KOPT-K1 (cell line): Measurements from ENCODE around the gene STEAP1B.
"Not testable (repeated sequence)": the region's sequence is repeated elsewhere in the genome, so short reads cannot be mapped to it uniquely, and the experiment has no call there.

ENCODE experiments used
- H3K27ac ChIP-seq: fragments of 200-600 bp; sonication (generic); 2 replicates; pipeline ENCODE4 v1.5.1; 2016; ENCODE audit warnings: antibody characterized with exemption, mild to moderate bottlenecking, low read depth, low read length; ENCODE audit not compliant: poor library complexity, severe bottlenecking
- H3K36me3 ChIP-seq: fragments of 200-600 bp; sonication (generic); 2 replicates; pipeline ENCODE4 v1.5.1; 2017; ENCODE audit warnings: antibody characterized with exemption, mild to moderate bottlenecking, low read length, moderate library complexity; ENCODE audit not compliant: insufficient read depth
- H3K9me3 ChIP-seq: fragments of 200-600 bp; sonication (generic); 2 replicates; pipeline ENCODE4 v1.5.1; 2017; ENCODE audit warnings: antibody characterized with exemption, low read length, mild to moderate bottlenecking; ENCODE audit not compliant: insufficient read depth, poor library complexity, severe bottlenecking

STEAP1B gene

DNA sequence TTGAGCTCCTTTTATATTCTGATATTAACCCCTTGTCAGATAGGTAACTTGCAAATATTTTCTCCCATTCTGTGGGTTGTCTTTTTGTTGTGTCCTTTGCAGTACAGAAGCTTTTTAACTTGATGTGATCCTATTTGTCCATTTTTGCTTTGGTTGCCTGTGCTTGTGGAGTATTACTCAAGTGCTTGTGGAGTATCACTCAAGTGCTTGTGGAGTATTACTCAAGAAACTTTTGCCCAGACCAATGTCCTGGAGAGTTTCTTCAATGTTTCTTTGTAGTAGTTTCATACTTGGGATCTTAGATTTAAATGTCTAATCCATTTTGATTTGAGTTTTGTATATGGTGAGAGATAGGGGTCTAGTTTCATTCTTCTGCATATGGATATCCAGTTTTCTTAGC lies 50.0 kb downstream of the STEAP1B start:
- H3K36me3 ChIP-seq, H3K9me3 ChIP-seq, H3K27ac ChIP-seq: not testable (repeated sequence)

DNA sequence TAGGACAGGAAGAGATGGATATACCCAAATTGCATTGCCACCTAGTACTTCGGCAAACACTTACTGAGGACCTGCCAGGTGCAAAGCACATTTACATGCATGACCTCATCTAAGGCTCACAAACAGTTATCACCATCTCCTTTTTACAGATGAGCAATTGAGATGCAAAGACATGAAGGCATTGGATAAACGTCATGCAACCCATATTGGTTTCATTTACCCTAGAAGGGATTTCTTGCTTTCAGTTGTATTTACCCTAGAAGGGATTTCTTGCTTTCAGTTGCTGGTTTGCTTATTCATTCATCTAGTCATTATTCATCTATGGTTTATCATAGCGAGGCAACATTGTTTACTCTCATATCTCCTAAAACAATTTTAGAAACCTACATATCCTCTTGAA lies 52.2 kb downstream of the STEAP1B start:
- Histone ChIP-seq H3K27ac (no peak overlapping the region), H3K9me3 (no peaks in the 10 kb centered on the region), H3K36me3 (no peaks in the 10 kb centered on the region)

DNA sequence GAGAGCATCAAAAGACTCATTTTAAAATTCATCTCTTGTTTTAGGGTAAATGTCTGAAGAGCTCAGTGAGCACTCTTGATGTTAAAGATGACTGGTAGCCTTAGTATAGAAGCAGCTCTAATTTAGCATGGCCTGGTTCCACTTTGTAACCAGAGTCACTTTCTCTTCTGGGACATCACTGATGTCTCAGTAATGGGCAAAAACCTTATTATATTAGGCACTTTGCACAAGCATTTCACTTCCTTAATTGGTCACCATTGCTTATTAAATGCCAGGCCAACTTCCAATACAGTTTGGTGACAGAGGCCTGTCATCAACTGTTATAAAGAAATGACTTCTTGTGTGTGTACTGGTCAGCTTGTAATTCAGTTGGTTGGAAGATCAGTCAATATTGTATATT lies 53.0 kb downstream of the STEAP1B start:
- no peak overlapping the region for H3K27ac ChIP-seq
- H3K36me3 ChIP-seq, result no peaks in the 10 kb centered on the region
- H3K9me3 ChIP-seq, result no peaks in the 10 kb centered on the region

DNA sequence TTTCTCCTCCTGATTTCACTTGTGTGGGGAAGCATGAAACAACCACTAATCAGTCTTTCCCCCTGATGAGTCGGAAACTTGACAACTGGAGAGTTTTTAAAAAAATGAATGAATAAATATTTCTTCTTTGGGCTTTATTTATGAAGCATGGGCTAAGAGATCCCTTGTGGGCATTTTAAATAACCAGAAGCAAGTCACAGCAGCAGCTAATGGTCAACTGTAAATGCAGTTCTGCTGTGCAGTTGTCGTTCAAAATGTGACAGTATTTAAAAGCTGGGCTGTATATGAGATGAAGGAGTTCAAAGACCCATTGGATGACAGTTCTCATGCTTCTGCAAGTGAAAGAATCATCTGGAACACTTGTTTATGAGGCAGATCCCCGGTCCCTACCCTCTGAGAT lies 54.1 kb downstream of the STEAP1B start:
- H3K36me3 ChIP-seq, result no peaks in the 10 kb centered on the region
- H3K9me3 ChIP-seq, result no peaks in the 10 kb centered on the region
- H3K27ac ChIP-seq, result peak overlapping the region; percentile 58

DNA sequence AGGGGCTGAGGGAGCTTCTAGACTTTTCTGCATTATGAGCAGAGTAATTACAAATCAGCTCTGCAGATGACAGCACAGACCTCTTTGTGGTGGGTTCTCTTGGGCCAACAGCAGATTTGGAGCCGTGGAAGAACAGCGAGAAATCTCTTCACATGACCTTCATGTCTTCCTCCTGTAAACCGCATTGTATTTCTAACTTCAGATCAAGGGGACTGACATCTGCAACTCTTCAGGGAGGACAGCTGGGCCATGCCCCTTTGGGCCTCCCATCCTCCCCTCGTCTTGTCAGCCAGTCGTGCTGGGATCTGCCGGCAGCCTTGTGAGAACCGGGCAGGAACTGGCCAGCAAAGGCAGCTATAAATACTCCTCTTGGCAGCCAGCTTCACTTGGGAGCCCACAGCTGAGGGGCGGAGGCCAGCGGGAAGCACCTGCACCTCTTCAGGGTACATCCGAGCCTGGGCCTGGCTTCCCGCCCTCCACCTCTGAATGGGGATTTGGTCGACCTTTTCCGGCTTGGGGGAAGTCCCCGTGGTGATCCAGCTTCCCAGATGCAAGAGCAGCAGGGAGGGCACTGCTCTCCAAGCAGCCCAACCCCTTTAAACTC lies 54.7 kb downstream of the STEAP1B start:
- no peaks in the 10 kb centered on the region for H3K9me3 ChIP-seq
- peak overlapping the region; percentile 58 for H3K27ac ChIP-seq
- no peaks in the 10 kb centered on the region for H3K36me3 ChIP-seq

DNA sequence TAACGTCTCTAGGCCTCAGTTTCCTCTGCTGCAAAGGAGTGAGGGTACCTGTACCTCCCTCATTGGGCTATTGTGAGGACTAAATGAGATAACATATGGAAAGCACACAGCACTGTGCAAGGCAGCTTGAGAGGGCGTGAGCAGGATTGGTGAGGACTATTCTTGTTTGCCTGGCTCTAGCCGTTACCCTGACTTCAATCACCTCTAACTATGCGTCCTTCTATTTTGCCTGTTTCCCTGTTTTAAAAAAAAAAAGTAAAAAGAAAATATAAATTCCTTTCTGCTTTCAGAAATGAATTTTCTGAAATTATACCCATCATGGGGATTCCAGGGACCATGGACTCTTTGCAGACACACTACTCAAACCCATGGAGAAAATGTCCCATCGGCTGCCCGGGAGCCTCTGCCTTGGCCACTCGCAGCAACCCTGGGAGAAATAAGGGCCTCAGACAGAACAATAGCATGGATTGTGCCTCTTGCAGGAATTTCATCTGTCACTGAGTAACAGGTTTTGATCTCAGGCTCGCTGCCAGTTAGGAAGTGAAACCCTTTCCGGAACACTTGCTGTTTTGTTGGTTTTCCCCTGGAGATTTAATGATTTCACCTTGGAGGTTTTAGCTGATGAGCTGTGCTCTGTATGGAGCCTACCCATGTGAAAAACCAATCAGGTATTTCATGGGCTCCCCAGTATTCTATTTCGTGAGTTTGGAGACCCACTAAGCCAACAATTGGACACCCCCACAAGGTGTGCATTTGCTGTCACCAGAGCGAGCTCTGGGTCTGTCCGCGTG lies 55.6 kb downstream of the STEAP1B start:
- H3K27ac ChIP-seq, result peak overlapping the region; percentile 58
- peaks cover 4% of the 10 kb centered on the region for H3K9me3 ChIP-seq
- H3K36me3 ChIP-seq, result no peaks in the 10 kb centered on the region

DNA sequence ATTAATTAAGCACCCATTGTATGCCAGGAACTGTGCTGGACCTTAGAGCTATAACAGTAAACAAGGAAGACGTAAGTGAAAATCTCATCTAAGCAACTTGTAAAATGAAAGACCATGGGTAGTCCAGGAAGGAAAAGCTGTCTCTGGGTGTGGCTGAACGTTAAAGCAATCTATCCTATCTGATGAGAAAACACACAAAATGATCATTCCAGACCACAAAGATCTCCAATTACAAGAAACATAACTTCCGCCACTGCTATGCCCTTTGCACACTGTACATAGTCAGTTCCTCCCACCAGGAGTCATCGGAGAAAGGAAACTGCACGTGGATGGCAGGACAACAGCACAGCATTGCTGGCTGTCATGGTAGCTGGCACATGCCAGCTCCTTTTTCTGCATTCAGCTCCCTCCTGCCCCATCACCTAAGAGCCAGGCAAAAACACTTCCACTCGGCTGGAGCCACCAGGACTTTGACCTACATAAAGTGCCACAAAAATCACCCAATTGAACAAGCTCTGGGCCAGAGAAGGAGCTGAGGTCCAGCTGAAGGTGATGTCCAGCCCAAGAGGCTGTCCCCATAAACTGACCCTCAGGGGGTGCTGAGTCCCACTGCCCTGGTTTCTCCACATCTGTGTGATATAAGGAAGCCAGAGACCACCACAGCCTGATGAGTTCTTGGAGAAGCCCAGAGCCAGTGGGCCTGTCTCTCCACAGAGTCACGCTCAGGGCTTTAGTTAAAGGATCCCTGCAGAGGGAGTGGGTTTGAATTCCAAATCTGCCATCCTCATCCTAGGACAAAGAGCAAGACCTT lies 56.4 kb downstream of the STEAP1B start:
- Histone ChIP-seq H3K27ac (no peak overlapping the region), H3K36me3 (no peaks in the 10 kb centered on the region), H3K9me3 (peaks cover 12% of the 10 kb centered on the region)

DNA sequence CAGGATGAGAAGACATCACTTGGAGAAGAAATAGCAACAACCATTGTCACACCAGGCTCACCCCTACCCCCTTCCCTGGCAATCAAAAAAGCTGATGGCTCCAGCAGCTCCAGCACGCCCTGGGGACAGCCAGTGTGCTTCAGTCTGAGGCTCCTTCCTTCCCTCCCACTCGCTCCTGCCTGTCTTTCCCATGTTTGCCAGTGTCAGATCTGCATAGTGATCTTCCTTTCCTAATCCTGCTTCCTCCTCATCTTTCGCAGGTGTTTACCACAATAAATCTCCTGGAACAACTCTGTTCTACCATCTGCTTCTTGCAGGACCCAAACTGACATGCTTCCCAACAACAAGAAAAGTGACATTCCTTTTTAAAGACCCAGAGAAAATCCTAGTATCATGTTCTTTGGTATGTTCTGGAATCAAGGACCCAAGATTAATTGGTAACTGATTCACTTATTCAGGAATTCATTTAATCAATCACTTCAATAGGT lies 57.1 kb downstream of the STEAP1B start:
- Histone ChIP-seq H3K36me3 (no peaks in the 10 kb centered on the region), H3K9me3 (peaks cover 15% of the 10 kb centered on the region), H3K27ac (no peak overlapping the region)

DNA sequence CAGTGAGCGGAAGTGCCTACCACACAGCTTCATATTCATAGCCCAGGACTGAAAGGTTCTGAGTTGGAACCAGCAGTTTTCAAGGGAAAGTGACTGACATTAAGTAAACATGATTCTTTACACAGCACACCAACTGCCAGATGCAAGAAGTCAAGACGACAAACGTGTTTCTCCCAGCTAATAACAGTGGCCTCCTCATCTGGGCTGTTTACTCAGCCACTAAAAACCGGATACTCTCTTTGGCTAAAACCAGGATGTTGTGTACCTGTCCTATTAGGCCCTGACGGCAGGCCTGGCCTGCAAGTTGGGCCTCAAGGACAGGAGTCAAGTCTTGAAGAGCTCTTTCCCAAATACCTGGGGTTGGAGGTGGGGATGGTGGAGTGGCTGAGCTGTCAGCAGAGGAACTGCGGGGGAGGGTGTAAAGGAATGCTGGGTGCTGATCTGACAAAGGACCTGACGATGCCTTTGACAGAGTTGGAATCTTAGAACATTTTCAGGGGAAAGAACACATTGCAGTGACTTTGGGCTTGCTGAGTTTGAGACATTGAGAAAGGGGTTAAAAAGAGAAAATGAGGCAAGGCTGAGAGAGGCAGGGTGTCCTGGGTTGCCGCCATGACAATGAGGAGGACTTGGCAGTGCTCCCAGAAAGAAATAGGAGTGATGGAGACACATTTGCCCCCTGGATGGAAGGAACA lies 57.7 kb downstream of the STEAP1B start:
- peaks cover 15% of the 10 kb centered on the region for H3K9me3 ChIP-seq
- no peaks in the 10 kb centered on the region for H3K36me3 ChIP-seq
- H3K27ac ChIP-seq, result no peak overlapping the region

DNA sequence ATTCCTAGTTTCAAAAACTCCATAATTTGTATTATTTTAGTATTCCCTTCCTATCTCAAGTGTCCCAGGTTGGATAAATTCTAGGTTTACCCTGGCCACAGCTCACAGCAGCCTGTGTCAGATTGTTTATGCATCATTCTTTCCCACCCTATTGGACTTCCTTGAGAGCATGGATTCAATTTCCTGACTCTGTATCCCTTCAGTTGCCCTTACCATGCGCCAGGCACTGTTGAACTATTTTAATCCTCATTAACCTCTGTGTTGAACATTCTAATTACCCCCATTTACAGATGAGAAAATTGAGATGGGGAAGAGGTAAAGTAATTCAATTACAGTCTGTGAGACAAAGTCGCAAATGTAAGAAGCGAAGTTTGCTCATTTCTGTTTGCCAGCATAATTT lies 58.8 kb downstream of the STEAP1B start:
- Histone ChIP-seq H3K9me3 (peaks cover 15% of the 10 kb centered on the region), H3K27ac (no peak overlapping the region), H3K36me3 (no peaks in the 10 kb centered on the region)

DNA sequence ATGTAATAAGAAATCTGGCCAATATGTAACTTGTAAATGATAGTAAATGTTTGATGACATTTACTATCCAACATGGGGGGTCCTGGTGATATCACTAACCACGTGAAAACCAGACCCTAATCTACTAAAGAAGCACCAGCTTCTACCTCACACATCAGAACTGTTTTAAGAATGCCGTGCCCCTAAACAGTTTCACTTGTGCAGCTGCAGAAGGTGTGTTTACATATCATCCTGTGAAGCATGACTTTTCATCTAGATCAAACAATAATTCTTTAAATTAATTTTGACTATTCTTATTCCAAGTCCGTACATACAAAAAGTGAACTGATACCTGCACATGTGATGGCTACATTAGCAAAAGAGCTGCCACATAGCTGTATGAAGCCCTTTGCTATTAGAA lies 61.0 kb downstream of the STEAP1B start:
- H3K9me3 ChIP-seq, result peaks cover 15% of the 10 kb centered on the region
- no peaks in the 10 kb centered on the region for H3K36me3 ChIP-seq
- no peak overlapping the region for H3K27ac ChIP-seq

DNA sequence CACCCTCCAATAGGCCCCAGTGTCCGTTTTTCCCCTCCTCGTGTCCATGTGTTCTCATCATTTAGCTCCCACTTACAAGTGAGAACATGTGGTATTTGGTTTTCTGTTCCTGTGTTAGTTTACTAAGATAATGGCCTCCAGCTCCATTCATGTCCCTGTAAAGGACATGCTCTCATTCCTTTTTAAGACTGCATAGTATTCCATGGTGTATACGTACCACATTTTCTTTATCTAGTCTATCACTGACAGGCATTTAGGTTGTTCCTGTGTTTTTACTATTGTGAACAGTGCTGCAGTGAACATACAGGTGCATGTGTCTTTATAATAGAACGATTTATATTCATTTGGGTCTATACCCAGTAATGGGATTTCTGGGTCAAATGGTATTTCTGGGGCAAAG lies 63.4 kb downstream of the STEAP1B start:
- not testable (repeated sequence) for H3K36me3 ChIP-seq, H3K27ac ChIP-seq
- H3K9me3 ChIP-seq, result peaks cover 15% of the 10 kb centered on the region

DNA sequence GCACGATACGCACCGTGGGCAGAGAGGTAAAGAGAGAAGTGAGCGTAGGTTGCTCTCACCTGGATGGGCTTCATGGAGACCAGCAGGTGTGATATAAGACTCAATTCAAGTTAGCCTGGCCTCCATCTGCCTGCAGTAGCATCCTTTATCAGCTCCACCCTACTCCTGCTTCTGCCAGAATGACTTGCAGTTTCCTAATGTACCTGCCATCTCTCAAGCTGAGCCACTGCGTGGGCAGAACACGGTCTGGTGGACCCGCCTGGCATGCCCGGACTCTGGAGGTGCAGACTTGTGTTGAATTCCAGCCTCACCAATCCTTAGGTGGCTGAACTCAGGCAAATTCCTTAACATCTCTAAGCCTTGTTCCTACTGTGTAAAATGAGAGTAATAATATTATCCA lies 64.3 kb downstream of the STEAP1B start:
- H3K27ac ChIP-seq, result no peak overlapping the region
- H3K36me3 ChIP-seq, result no peaks in the 10 kb centered on the region
- H3K9me3 ChIP-seq, result peaks cover 15% of the 10 kb centered on the region

DNA sequence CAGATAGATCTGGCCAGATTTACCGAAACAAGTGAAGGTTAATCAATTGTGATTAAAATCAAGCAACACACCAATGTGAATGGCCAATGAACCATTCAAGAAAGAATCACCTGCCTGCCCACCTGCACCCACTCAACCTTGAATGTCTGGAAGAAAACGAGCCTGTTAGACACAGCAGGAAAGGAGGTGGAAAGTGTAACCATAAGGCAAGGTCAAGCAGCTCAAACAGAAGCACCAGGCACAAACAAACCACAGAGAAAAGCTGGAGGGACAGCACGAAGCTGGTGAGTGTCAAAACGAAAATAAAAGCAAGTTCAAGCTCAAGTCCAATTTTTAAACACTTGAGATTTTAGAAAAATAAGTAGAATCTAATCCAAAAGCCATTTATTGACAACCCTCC lies 64.9 kb downstream of the STEAP1B start:
- Histone ChIP-seq H3K36me3 (no peaks in the 10 kb centered on the region), H3K9me3 (peaks cover 15% of the 10 kb centered on the region), H3K27ac (no peak overlapping the region)
